NB4 (cell line): ENCODE results near the gene PBRM1.

Source experiments
- POLR2A ChIP-seq: IDR thresholded peaks from 2 replicates; pipeline ENCODE4 v1.6.1; 2011; ENCODE audit warnings: mild to moderate bottlenecking; ENCODE audit not compliant: insufficient read length; ENCODE audit errors: extremely low read depth
- TF ChIP-seq, protein P1 (sequence below): IDR thresholded peaks from one replicate; pipeline ENCODE4 v1.5.1; 2012; ENCODE audit warnings: low read depth, low read length
- TF ChIP-seq, protein P2 (sequence below): IDR thresholded peaks from 2 replicates; pipeline ENCODE4 v1.6.1; 2011; ENCODE audit warnings: low read depth, low read length

DNA sequence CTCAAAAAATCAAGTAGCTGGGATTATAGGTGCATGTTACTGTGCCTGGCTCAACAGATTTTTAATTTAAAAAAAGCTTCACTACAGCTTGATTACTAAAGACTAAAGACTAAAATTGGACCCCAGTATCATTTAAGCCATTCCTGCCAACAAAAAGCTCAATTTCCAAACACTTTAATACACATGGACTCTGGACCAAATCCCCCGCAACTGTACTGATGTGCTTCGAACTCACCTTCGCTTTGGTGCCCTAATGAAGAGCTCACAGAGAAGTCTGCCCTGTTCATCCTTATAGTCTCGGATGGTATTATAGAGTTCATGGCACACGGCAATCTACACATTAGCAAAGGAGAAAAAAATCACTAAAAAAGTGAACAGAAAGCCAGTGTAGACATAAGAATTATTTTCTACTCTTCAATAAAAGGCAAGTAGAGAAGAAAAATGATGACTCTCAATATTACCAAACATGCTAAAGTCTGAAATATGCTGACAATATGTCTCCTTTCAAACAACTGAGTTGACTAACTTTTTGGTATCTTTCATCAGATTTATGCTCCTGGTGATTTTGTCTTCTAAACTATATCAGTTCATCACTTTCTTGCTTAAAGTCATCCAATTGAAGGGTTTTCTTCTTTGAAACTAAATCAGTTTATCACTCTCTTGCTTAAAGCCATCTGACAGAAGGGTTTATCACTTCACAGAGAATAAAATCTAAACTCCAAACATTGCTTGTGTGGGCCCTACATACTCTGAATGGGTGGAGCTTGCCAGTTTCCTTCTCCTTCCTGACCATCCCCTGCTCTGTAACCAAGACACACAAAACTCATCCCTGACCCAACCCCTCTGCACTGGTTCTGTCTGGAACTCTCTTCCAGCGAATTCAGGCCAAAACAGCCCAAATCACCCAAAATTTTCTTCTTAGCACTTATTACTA is 7.2 kb downstream of the PBRM1 start:
- TF ChIP-seq, protein P1, sequence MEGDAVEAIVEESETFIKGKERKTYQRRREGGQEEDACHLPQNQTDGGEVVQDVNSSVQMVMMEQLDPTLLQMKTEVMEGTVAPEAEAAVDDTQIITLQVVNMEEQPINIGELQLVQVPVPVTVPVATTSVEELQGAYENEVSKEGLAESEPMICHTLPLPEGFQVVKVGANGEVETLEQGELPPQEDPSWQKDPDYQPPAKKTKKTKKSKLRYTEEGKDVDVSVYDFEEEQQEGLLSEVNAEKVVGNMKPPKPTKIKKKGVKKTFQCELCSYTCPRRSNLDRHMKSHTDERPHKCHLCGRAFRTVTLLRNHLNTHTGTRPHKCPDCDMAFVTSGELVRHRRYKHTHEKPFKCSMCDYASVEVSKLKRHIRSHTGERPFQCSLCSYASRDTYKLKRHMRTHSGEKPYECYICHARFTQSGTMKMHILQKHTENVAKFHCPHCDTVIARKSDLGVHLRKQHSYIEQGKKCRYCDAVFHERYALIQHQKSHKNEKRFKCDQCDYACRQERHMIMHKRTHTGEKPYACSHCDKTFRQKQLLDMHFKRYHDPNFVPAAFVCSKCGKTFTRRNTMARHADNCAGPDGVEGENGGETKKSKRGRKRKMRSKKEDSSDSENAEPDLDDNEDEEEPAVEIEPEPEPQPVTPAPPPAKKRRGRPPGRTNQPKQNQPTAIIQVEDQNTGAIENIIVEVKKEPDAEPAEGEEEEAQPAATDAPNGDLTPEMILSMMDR = no peak
- no peak for TF ChIP-seq POLR2A
- TF ChIP-seq, protein P2, sequence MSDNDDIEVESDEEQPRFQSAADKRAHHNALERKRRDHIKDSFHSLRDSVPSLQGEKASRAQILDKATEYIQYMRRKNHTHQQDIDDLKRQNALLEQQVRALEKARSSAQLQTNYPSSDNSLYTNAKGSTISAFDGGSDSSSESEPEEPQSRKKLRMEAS = no peak
